Fibroblast of the aortic adventitia (primary cell): ENCODE results near the gene FAM53A. TPM values are rescaled to one million over a fixed set of nuclear protein-coding genes. Genes with fewer than 3 reads are reported as not detected.
"Not testable (repeated sequence)": the region's sequence is repeated elsewhere in the genome, so short reads cannot be mapped to it uniquely, and the experiment has no call there.

Source experiments
- DNase-seq: peaks from one replicate; pipeline ENCODE4 v3.0.0-alpha.2; 2010; ENCODE audit warnings: low read depth
- H3K4me3 ChIP-seq: 2 replicates; pipeline ENCODE4 v1.5.1; 2011; ENCODE audit warnings: low read depth, mild to moderate bottlenecking, control low read depth, low read length, moderate library complexity
- total RNA-seq: library from RNA; depleted of rRNA; stranded (reverse); fragments of >200 nt; gene quantifications from 2 replicates; pipeline ENCODE4 v1.2.3, GENCODE V29; 2012; ENCODE audit warnings: low replicate concordance
- TF ChIP-seq, protein P1 (sequence below): IDR thresholded peaks from 2 replicates; pipeline ENCODE4 v1.5.1; 2011; ENCODE audit warnings: mild to moderate bottlenecking, low read length, control low read depth, inconsistent platforms; ENCODE audit not compliant: insufficient read depth

FAM53A gene
- total RNA-seq, 1 donor = 2.5 TPM

DNA sequence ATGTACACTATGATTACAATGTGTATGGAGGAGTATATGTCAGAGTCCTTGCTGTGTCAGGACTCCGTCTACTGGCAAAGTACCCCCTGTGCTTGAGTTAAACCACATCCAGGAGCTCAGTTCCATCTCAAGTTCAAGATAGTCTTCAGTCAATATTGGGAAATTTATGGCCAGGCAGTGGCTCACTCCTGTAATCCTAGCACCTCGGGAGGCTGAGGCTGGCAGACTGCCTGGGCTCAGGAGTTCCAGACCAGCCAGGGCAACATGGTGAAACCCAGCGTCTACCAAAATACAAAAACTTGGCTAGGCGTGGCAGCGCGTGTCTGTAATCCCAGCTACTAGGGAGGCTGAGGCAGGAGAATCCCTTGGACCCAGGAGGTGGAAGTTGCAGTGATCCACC lies 22.2 kb upstream of the FAM53A start:
- TF ChIP-seq, protein P1, sequence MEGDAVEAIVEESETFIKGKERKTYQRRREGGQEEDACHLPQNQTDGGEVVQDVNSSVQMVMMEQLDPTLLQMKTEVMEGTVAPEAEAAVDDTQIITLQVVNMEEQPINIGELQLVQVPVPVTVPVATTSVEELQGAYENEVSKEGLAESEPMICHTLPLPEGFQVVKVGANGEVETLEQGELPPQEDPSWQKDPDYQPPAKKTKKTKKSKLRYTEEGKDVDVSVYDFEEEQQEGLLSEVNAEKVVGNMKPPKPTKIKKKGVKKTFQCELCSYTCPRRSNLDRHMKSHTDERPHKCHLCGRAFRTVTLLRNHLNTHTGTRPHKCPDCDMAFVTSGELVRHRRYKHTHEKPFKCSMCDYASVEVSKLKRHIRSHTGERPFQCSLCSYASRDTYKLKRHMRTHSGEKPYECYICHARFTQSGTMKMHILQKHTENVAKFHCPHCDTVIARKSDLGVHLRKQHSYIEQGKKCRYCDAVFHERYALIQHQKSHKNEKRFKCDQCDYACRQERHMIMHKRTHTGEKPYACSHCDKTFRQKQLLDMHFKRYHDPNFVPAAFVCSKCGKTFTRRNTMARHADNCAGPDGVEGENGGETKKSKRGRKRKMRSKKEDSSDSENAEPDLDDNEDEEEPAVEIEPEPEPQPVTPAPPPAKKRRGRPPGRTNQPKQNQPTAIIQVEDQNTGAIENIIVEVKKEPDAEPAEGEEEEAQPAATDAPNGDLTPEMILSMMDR = no peak
- no peak overlapping the region for H3K4me3 ChIP-seq
- no peak for DNase-seq

- DNase-seq = no peak
- TF ChIP-seq, protein P1 = no peak
- H3K4me3 ChIP-seq = no peak overlapping the region
These were observed 21.6 kb upstream of the FAM53A start for GRCh38 chr4:1705732-1706131.

DNA sequence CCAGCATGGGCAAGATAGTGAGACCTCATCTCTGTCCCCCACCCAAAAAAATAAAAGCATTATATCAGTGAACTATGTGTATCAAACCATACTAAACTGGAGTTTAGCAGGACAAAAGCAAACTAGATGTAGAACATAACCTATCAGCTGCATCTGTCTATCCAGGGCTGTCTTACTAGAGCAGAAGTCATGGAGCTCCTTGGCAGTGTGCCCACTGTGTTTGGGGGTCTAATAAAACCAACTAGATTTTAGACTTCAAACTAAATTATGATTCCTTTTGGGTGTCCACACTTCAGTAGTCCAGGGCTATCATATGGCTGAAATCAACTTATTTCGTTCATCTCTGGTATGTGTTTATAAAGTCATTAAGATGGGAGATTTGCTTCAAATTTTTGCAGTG lies 19.8 kb upstream of the FAM53A start:
- H3K4me3 ChIP-seq = no peak overlapping the region
- no peak for DNase-seq
- TF ChIP-seq, protein P1 = no peak

- not testable (repeated sequence) for H3K4me3 ChIP-seq, DNase-seq
These were observed 17.6 kb upstream of the FAM53A start for GRCh38 chr4:1701671-1702070.

- TF ChIP-seq, protein P1 = no peak
- no peak for DNase-seq
- H3K4me3 ChIP-seq = no peak overlapping the region
These were observed 11.8 kb upstream of the FAM53A start for GRCh38 chr4:1695913-1696312.

DNA sequence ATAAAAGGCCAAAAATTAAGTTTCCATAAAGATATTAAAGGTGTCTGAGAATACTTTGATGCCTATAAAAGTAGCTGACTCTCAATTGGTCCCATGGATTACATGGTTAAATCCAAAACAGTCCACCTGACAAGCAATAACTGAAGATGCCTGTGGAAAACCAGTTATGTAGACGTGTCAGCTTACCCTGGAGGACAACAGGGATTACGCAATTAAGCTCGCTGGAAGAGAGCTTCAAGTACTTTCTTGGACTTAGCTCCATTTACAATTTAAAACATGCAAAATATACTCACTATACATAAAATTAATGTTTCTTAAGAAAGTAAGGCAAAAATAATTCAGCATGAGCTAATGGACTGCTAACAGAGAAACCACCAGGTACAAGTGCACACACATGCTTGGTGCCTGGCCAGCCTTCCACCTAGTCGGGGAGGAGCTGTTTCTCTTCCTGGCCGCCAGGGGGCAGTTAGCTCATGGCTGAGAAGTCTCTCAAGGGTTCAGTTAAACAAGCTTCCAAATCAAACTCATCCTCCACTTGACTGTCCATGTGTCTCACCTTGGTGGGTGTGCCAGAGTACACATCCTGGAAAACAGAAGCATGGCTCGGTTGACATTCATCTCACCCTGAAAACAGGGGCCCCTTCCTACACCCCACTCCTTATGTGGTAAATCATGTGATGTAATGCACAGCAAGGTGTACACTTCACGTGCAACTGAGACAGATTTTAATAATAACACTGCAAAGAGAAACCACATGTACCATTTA lies 9.2 kb upstream of the FAM53A start:
- TF ChIP-seq, protein P1 = peak; percentile 96
- H3K4me3 ChIP-seq = no peak overlapping the region
- DNase-seq = peak; percentile 75

GRCh38 chr4:1691737-1692373 lies 7.7 kb upstream of the FAM53A start:
- TF ChIP-seq, protein P1 = no peak
- no peak for DNase-seq
- no peak overlapping the region for H3K4me3 ChIP-seq
